Measurements from ENCODE around the gene HGFAC.

The HGFAC gene

DNA sequence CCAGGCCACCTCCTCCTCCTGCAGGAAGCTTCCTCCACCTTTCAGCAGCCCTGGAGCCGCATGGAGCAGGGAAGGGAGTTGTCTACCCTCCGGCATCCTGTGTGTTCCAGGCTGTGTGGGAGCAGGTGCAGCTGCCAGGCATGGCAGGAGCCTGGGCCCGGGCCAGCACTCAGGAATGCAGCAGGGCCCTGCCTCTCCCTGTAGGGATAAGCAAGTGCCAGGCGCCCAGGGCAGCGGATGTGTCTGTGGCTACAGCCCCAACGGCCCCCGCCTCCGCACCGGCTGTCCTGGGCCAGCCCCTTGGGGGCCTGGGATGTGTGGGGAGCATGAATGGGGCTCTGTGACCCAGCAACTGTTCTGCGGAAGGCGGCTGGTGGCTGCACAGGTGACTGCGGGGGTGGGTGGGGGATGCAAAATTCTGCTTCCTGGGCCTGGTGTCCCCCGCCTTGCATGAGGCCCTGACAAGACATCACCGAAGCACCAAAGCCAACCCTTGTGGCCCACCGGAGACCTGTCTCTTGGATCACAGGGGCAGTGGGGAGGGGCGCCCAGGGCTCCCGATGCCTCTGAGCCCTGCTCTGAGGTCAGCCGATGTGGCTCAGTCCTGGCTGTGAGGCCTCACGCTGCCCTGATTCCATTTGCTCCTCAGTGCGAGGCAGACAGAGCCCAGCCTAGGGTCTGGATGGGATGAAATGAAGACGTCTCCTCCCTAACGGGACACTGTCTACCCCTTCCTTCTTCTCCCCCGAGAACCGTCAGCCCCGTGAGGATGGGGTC, 19.9 kb downstream of the HGFAC start:
- peak overlapping the region; percentile 3 for H3K27ac ChIP-seq (ENCODE audit: low read depth, low read length)

DNA sequence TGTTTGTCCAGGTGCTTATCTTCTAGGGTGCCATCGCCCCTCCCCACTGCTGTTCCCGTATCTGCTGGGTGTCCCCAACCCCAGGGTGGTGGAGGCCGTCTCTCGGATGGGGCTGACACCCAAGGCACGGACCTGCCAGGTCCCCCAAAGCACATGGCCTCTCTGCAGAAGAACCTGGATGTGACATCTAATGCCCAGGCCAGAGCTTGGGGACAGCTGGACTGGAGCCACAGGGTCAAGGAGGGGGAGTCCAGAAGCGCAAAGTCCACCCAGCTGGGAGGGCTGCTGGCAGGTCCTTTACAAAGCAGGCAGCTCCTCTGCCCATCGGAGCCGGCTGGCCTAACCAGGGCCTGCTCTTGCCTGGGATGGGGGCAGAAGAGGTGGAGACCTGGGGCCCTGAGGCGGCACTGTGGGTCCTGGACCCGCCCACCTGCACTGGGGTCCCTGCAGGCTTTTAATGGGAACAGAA, 20.6 kb downstream of the HGFAC start:
- Histone ChIP-seq H3K4me3 (ENCODE audit: low read depth in 1 of 2, low read length in 2 of 2) (no peak overlapping the region), H3K27ac (ENCODE audit: low read depth, low read length) (no peak overlapping the region)

More for the DNA sequence above, 19.9 kb downstream of the HGFAC start:
- H3K27me3 ChIP-seq (ENCODE audit: control insufficient read depth in 1 of 2, insufficient read depth in 2 of 2, low read length in 2 of 2): peaks cover 6 to 19% of the 10 kb centered on the region in 2 donors
- H3K9ac ChIP-seq (ENCODE audit: low read depth in 1 of 2, low read length in 2 of 2): no peak overlapping the region
- H3K4me1 ChIP-seq (ENCODE audit: control insufficient read depth in 1 of 2, insufficient read depth in 2 of 2, low read length in 2 of 2): peaks cover 0 to 13% of the 10 kb centered on the region in 2 donors
- H3K4me3 ChIP-seq (ENCODE audit: low read depth in 1 of 2, low read length in 2 of 2): no peak overlapping the region
- H3K9me3 ChIP-seq (ENCODE audit: control insufficient read depth in 1 of 2, low read length in 2 of 2): no peaks in the 10 kb centered on the region
- no peaks in the 10 kb centered on the region for H3K36me3 ChIP-seq (ENCODE audit: control insufficient read depth in 1 of 2, insufficient read depth in 2 of 2, low read length in 2 of 2)

DNA sequence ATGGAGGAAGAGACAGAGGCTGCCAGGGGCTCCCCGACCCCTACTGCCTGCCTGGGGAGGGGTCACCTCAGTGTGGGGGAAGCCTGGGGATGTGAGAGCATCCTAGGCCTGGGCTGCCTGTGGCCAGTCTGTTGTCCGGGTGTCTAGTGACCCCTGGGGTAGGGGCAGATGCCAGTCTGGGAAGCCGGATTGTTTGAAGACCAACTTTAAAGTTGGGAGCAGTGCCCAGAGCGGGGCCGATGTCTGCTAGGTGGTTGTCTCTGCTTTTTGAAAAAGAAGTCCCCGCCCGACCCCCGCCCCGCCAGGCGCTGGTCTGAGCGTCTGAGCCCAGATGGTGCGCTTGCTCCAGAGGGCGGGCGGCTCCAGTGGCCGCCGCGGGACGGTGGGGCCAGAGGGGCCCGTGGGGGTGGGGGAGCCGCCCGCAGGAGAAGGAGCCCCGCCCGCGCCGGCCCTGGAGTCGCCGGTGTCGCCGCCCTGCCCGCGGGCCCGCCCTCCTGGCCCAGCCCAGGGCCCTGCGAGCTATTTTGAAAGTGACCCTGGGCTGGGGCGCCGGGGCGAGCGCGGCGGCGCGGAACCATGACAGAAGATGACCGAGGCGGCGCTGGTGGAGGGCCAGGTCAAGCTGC, 21.1 kb downstream of the HGFAC start, which contains the start of gene DOK7:
DOK7 (plus strand) TSS at position 517 of the 626 bp plus-strand sequence; CDS start at position 587, 70 bp downstream.
- H3K27me3 ChIP-seq (ENCODE audit: control insufficient read depth in 1 of 2, insufficient read depth in 2 of 2, low read length in 2 of 2): peaks cover 6 to 19% of the 10 kb centered on the region in 2 donors
- H3K27ac ChIP-seq (ENCODE audit: low read depth, low read length): no peak within 1 kb of the TSS
- H3K4me3 ChIP-seq (ENCODE audit: low read depth in 1 of 2, low read length in 2 of 2): no peak within 1 kb of the TSS
- H3K36me3 ChIP-seq (ENCODE audit: control insufficient read depth in 1 of 2, insufficient read depth in 2 of 2, low read length in 2 of 2): no peaks in the 10 kb centered on the region
- no peak within 1 kb of the TSS for H3K9ac ChIP-seq (ENCODE audit: low read depth in 1 of 2, low read length in 2 of 2)
- H3K4me1 ChIP-seq (ENCODE audit: control insufficient read depth in 1 of 2, insufficient read depth in 2 of 2, low read length in 2 of 2): peaks cover 0 to 13% of the 10 kb centered on the region in 2 donors
- no peaks in the 10 kb centered on the region for H3K9me3 ChIP-seq (ENCODE audit: control insufficient read depth in 1 of 2, low read length in 2 of 2)

More for the DNA sequence above, 20.6 kb downstream of the HGFAC start:
- no peaks in the 10 kb centered on the region for H3K9me3 ChIP-seq (ENCODE audit: control insufficient read depth in 1 of 2, low read length in 2 of 2)
- H3K9ac ChIP-seq (ENCODE audit: low read depth in 1 of 2, low read length in 2 of 2): no peak overlapping the region
- peaks cover 0 to 13% of the 10 kb centered on the region in 2 donors for H3K4me1 ChIP-seq (ENCODE audit: control insufficient read depth in 1 of 2, insufficient read depth in 2 of 2, low read length in 2 of 2)
- peaks cover 6 to 19% of the 10 kb centered on the region in 2 donors for H3K27me3 ChIP-seq (ENCODE audit: control insufficient read depth in 1 of 2, insufficient read depth in 2 of 2, low read length in 2 of 2)
- no peaks in the 10 kb centered on the region for H3K36me3 ChIP-seq (ENCODE audit: control insufficient read depth in 1 of 2, insufficient read depth in 2 of 2, low read length in 2 of 2)

DNA sequence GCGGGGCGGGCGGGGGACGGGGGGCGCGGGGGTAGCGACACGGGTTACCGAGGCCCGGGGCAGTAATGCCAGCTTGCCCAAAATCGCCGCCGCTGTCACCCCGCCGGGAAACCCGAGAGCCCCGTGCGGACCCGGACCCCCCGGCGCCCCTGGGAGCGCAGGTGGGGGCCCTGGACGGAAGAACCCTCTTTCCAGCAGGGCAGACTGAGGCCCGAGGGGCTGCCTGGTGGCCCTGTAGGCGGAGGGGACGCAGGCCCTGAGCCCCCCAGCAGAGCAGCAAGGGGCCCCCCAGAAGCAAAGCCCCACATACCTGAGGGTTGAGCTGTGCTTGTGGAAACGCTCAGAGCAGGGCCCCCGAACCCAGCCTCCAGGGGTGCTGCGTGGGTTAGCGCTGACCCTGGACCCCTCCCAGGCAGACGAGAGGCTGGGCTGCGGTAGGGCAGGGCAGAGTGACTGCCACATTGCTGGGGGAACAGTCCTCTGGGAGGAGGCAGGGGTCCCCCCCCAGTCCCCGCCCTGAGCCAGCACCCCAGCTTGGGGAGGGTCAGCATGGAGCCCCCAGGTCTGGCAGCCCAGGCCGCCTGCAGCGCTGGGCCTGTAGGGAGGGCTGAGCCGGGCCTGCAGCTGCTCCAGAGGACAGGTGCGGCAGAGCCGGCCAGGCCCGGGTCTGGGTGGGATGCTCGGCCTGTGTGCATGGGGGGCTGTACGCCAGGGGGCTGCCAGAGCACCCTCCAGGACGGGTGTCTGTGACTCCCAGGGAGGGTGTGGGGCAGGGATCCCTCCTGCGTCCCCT, 22.0 kb downstream of the HGFAC start:
- no peak overlapping the region for H3K27ac ChIP-seq (ENCODE audit: low read depth, low read length)
- peaks cover 0 to 6% of the 10 kb centered on the region in 2 donors for H3K9me3 ChIP-seq (ENCODE audit: control insufficient read depth in 1 of 2, low read length in 2 of 2)
- no peak overlapping the region for H3K4me3 ChIP-seq (ENCODE audit: low read depth in 1 of 2, low read length in 2 of 2)
- H3K36me3 ChIP-seq (ENCODE audit: control insufficient read depth in 1 of 2, insufficient read depth in 2 of 2, low read length in 2 of 2): no peaks in the 10 kb centered on the region
- no peak overlapping the region for H3K9ac ChIP-seq (ENCODE audit: low read depth in 1 of 2, low read length in 2 of 2)
- H3K27me3 ChIP-seq (ENCODE audit: control insufficient read depth in 1 of 2, insufficient read depth in 2 of 2, low read length in 2 of 2): peaks cover 6 to 19% of the 10 kb centered on the region in 2 donors
- H3K4me1 ChIP-seq (ENCODE audit: control insufficient read depth in 1 of 2, insufficient read depth in 2 of 2, low read length in 2 of 2): peaks cover 0 to 13% of the 10 kb centered on the region in 2 donors

DNA sequence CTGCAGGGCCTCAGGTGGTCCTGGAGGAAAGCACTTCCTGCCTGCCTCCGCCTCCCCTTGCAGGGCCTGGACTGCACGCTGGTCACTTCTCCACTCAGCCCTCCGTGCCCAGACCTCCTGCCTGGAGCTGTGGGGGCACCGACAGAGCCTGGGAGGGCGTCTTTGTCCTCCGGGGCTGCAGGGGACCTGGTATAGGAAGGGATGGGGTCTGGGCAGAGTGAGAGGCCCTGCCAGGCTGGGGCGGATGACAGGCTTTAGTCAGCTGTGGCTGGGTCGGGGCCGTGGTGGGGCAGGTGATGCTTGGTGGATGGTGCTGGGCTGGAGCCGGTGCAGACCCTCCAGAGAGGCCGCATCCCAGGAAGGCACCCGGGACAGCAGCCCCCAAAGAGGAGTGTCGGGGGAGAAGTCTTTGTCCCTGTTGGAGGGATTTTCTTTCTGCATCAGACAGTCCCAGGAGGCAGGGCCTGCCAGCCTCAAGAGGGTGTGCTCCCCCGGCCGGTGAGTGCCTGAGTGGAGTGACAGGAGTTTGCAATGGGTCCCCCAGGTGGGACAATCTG, 22.7 kb downstream of the HGFAC start:
- Histone ChIP-seq H3K4me1 (ENCODE audit: control insufficient read depth in 1 of 2, insufficient read depth in 2 of 2, low read length in 2 of 2) (peaks cover 0 to 13% of the 10 kb centered on the region in 2 donors), H3K27ac (ENCODE audit: low read depth, low read length) (no peak overlapping the region), H3K27me3 (ENCODE audit: control insufficient read depth in 1 of 2, insufficient read depth in 2 of 2, low read length in 2 of 2) (peaks cover 6 to 19% of the 10 kb centered on the region in 2 donors), H3K36me3 (ENCODE audit: control insufficient read depth in 1 of 2, insufficient read depth in 2 of 2, low read length in 2 of 2) (no peaks in the 10 kb centered on the region), H3K9me3 (ENCODE audit: control insufficient read depth in 1 of 2, low read length in 2 of 2) (peaks cover 0 to 7% of the 10 kb centered on the region in 2 donors), H3K9ac (ENCODE audit: low read depth in 1 of 2, low read length in 2 of 2) (no peak overlapping the region), H3K4me3 (ENCODE audit: low read depth in 1 of 2, low read length in 2 of 2) (no peak overlapping the region)

DNA sequence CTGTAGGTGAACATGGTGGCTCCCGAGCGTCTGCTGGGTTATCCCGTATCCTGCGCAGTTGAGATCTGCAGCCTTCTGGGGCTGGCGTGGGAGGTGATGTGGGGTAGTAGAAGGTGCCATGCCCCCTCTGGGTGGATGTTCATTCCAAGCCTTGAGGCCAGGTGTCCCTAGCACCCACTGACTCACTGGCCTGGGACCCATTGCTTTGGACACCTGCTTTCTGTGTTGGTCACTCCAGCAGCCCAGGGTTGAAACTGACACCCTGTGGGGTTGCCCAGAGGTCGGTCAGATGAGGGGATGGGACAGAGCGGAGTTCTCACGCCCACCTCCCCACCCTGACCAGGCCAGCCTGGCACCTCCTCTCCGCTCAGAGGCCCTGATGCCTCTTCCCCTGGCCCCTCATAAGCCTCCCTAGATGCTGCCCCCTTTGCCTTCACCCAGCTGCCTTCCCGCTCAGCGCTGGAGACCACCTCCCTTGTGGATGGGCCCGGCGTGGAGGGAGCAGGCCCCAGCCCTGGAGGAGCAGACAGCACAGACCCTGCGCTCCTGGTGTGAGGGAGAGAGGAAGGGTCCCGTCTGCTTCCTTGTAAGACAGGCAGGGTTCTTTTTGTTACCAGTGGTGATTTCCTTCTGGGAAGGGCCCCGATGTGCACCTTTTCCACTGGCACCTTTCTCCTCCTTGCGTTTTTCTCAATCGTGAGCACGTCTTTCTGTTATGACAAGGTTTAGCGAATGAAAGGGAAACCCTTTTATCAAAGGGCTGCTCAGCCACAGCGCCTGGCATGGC, 23.3 kb downstream of the HGFAC start:
- Histone ChIP-seq H3K27ac (ENCODE audit: low read depth, low read length) (no peak overlapping the region), H3K27me3 (ENCODE audit: control insufficient read depth in 1 of 2, insufficient read depth in 2 of 2, low read length in 2 of 2) (peaks cover 6 to 24% of the 10 kb centered on the region in 2 donors), H3K4me1 (ENCODE audit: control insufficient read depth in 1 of 2, insufficient read depth in 2 of 2, low read length in 2 of 2) (peaks cover 0 to 13% of the 10 kb centered on the region in 2 donors), H3K4me3 (ENCODE audit: low read depth in 1 of 2, low read length in 2 of 2) (no peak overlapping the region), H3K9me3 (ENCODE audit: control insufficient read depth in 1 of 2, low read length in 2 of 2) (peaks cover 0 to 7% of the 10 kb centered on the region in 2 donors), H3K36me3 (ENCODE audit: control insufficient read depth in 1 of 2, insufficient read depth in 2 of 2, low read length in 2 of 2) (no peaks in the 10 kb centered on the region), H3K9ac (ENCODE audit: low read depth in 1 of 2, low read length in 2 of 2) (no peak overlapping the region)

DNA sequence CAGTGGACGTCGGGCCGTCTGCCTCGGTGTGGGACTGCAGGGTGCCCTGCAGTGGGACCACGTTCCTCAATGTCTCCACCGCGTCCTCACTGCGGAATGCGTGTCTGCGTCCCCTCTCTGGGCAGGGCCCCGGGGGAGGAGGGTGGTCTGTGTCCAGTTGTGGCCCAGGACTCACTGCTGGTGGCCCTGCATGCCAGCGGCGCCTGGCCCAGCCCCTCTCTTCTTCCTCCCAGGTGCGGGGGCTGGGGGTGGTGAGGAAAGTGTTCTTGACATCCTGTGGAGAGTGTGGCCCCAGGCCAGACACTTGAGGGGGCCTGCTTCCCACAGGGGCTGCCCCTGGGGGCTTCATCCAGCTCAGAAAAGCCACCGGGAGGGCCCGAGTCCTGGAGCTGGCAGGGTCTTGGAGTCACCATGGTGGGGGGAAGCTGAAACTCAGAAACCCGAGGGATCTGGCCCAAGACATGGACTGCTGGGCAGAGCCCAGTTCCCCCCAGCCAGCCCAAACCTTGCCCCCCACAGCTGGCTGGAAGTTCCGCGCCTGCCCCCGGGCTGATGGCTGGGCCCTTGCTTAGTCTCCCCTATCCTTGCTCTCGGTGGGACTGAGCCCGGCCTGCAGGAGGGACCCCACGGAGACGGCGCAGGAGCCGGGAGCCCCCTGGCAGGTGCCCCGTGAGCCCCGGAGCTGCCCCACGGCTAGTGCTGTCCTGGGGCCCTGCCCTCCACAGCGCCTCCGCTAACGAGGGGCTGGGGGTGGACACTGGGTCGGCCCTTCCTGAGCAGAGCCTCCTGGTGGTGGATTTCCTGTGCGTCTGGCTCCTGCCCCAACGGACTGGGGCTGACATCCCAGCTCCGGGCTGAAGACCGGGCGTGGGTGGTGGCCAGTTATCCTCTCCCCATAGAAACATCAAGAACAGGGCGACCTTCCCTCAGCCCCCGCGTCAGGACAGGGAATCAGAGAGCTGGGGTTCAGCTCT, 24.2 kb downstream of the HGFAC start:
- H3K9ac ChIP-seq (ENCODE audit: low read depth in 1 of 2, low read length in 2 of 2): no peak overlapping the region
- H3K4me1 ChIP-seq (ENCODE audit: control insufficient read depth in 1 of 2, insufficient read depth in 2 of 2, low read length in 2 of 2): peaks cover 2 to 13% of the 10 kb centered on the region in 2 donors
- no peak overlapping the region for H3K4me3 ChIP-seq (ENCODE audit: low read depth in 1 of 2, low read length in 2 of 2)
- no peaks in the 10 kb centered on the region for H3K36me3 ChIP-seq (ENCODE audit: control insufficient read depth in 1 of 2, insufficient read depth in 2 of 2, low read length in 2 of 2)
- peaks cover 0 to 7% of the 10 kb centered on the region in 2 donors for H3K9me3 ChIP-seq (ENCODE audit: control insufficient read depth in 1 of 2, low read length in 2 of 2)
- H3K27ac ChIP-seq (ENCODE audit: low read depth, low read length): no peak overlapping the region
- peaks cover 8 to 29% of the 10 kb centered on the region in 2 donors for H3K27me3 ChIP-seq (ENCODE audit: control insufficient read depth in 1 of 2, insufficient read depth in 2 of 2, low read length in 2 of 2)

DNA sequence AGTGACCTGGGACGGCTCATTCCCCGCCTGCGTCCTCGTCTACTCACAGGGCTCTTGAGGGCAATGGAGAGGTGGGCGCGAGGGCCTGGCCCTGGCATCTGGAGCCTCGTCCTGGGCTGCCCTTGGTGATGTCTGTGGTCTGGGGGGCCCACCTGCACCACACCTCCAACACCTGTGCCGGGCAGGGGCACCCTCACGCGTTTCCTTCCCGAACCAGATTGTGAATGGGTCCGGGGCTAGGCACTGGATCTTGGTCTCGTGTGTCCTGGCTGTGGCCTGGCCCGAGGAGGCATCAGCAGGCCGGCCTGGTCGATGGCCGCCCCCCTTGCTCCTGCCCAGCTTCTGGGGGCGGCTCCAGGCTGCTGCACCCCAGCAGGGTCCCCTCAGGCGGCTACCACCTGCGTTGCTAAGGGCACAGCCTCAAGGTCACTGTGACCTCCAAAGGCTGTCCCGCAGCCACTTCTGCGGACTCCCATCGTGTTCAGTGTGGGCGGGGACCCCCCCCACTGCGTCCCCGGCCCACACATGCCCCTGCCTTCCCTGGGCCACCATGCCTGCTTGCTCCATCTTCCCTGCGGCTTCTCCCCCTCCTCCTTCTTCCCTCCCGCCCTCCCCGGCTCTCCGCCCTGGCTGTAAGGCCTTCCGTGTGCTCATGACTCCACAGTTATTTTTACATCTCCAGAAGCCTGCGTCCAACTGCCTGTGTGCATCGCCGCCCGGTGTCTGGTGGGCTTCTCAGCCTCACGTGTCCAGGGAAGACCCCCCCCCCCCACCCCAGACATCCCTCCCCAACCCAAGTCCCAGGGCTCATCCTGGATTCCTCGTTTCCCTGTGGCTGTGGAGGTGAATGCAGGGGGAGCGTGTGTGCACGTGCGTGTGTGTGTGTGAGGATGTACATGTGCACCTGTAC, 25.2 kb downstream of the HGFAC start:
- H3K36me3 ChIP-seq (ENCODE audit: control insufficient read depth in 1 of 2, insufficient read depth in 2 of 2, low read length in 2 of 2): no peaks in the 10 kb centered on the region
- no peak overlapping the region for H3K27ac ChIP-seq (ENCODE audit: low read depth, low read length)
- H3K4me3 ChIP-seq (ENCODE audit: low read depth in 1 of 2, low read length in 2 of 2): no peak overlapping the region
- no peak overlapping the region for H3K9ac ChIP-seq (ENCODE audit: low read depth in 1 of 2, low read length in 2 of 2)
- peaks cover 0 to 7% of the 10 kb centered on the region in 2 donors for H3K9me3 ChIP-seq (ENCODE audit: control insufficient read depth in 1 of 2, low read length in 2 of 2)
- H3K27me3 ChIP-seq (ENCODE audit: control insufficient read depth in 1 of 2, insufficient read depth in 2 of 2, low read length in 2 of 2): peaks cover 7 to 31% of the 10 kb centered on the region in 2 donors
- peaks cover 2 to 9% of the 10 kb centered on the region in 2 donors for H3K4me1 ChIP-seq (ENCODE audit: control insufficient read depth in 1 of 2, insufficient read depth in 2 of 2, low read length in 2 of 2)

Measured in duodenal mucosa (tissue), 2 donors.